HG03025 (cell line): Measurements from ENCODE around the gene SLC7A9.

ENCODE experiments used
- ATAC-seq: cut with Tn5 transposase; IDR thresholded peaks from one replicate; pipeline ENCODE4 v1.9.1; 2021; ENCODE audit warnings: mild to moderate bottlenecking, moderate library complexity; ENCODE audit not compliant: unreplicated experiment, low FRiP score

SLC7A9 gene

GRCh38 chr19:32830231-32831014 lies 39.1 kb downstream of the SLC7A9 start:
- ATAC-seq = no peak

GRCh38 chr19:32829345-32829896 lies 40.1 kb downstream of the SLC7A9 start:
- ATAC-seq = no peak

GRCh38 chr19:32828643-32829344 lies 40.8 kb downstream of the SLC7A9 start:
- no peak for ATAC-seq

DNA sequence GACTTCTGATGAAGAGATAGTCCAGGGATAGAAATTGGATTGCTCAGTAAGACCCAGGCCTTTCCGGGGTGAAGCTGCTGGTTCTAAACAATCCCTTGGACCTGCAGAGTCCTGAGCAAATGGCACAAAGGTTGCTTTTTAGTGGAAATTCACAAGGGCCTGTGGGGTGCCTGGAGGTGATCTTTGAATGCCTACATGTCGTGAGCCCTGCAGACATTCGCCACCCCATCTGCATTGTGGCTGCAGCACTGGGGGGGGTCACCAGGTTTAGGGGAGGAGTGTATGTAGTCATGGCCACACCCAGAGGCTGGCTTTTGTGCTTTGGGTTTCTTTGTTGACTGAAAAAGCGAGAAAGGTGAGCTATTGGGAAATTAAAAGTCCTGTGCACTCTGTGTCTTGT lies 41.4 kb downstream of the SLC7A9 start:
- no peak for ATAC-seq

DNA sequence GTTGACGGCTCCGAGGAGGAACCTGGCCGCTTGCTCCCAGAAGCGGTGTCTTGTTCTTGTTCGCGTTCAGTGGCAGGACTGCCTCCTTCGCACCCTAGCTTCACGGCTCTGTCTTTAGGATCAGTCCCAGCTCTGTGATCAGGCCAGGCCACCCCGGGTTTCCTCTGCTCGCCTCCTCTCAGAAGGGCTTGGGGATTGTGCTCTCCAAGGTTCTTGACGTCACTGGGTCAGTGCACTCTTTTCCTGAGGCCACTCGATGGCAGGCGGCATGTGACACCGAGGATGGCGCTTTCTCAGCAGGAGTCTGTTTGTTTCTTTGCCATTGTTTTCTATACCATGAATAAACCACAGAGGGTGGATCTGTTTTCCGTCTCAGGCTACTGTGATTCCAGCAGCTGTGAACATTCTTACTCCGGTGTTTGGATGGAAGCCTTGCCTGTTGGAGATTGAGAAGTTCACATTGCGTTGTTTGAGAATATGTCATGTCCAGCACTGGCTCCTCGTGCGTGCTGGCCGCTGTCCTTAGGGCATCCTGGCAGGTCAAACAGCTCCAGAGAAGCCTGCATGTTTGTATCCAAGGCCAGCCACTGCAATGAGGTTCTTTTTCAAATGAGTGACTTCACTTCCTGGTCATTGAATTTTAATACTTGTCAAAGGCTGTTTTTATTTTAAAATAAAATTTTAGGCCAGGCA lies 44.5 kb downstream of the SLC7A9 start:
- ATAC-seq = no peak

DNA sequence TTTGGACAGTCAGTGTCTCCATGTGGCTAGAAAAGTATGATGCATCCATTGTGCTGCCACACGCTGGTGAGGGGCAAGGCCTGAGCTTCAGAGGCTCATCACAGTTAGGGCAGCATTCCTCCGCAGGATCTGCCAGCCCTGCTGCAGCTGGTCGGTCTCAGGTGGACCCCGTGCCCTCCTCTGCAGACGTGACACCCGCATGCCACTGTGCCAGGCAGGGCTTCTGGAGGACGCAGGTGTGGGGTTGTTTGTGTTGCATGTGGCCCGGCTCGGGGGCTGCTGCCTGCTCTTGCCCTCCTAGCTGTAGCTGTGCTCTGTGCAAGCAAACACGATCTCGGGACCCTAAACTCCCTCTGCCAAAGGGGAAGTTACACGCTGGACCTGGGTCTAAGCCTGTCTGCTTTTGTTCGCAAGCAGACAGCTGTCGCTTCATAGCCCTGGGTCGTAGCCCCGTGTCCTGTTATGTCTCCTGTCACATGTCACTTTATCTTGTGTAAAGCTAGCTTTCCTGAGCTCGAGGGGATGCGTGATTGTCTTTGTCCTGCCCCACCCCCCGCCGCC lies 45.3 kb downstream of the SLC7A9 start:
- ATAC-seq = no peak

DNA sequence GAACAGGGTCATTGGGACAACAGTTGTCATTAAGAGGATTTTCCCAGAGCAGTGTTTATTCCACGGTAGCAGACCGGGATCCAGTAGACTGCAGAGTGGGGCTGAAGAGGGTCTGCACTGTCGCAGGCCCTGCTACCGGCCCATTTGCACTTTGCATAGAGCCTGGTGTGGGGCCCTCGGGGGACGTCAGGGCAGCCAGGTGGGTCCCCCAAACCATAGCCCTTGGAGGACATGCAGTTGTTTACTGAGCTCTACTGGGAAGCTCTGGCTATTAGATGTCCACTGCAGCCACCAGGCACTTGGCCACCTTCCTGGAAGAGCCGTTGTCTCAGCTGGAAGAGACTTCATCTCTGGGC lies 45.8 kb downstream of the SLC7A9 start:
- ATAC-seq = no peak

GRCh38 chr19:32822916-32823746 lies 46.4 kb downstream of the SLC7A9 start:
- no peak for ATAC-seq

- no peak for ATAC-seq
Measured at GRCh38 chr19:32819419-32820400, 49.9 kb downstream of the SLC7A9 start.

GRCh38 chr19:32818536-32818935 lies 51.0 kb downstream of the SLC7A9 start:
- no peak for ATAC-seq

GRCh38 chr19:32817569-32818476 lies 51.7 kb downstream of the SLC7A9 start:
- no peak for ATAC-seq

- no peak for ATAC-seq
Measured at GRCh38 chr19:32816555-32817099, 52.9 kb downstream of the SLC7A9 start.

DNA sequence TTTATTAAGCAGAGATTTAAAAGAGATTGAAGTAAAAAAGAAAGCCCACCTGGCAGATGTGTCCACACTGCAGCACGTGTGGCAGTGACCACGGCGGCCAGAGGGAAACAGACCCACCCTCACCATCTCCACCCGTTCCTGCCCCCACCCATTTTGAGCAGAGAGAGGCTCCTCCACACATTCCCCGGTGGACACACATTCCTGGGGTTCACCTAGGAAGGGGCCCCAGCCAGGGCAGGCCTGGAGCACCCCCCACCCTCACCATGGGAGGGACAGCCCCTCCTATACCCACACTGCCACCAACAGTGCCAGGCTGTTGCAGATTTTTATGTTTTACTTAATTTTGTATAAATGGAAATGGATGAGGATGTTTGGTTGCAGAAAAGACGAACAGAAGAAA lies 54.9 kb downstream of the SLC7A9 start:
- ATAC-seq = no peak

- ATAC-seq = no peak
Measured at GRCh38 chr19:32813862-32814425, 55.6 kb downstream of the SLC7A9 start.

DNA sequence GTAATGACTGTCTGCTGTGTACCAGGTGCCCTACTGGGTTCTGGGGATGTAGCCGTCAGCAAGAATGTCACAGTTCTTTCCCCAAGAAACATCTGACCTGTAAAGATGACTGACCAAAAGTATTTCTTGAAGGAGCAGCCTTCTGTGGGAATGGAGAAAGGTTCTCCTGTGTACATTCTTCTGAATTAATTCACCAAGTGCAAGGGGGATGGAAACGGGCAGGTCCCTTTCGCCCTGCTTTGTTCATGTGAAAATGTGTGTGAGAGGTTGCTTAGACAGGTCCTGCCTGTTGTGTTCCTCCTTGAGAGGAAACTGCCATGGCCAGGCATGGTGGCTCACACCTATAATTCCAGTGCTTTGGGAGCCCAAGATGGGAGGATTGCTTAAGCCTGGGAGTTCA lies 57.0 kb downstream of the SLC7A9 start:
- ATAC-seq = no peak

- no peak for ATAC-seq
Measured at GRCh38 chr19:32812036-32812435, 57.5 kb downstream of the SLC7A9 start.

GRCh38 chr19:32811151-32811550 lies 58.4 kb downstream of the SLC7A9 start:
- no peak for ATAC-seq
